Panc1 (cell line): ENCODE data around the gene PTPRF.

ENCODE experiments used
- POLR2AphosphoS5 ChIP-seq: IDR thresholded peaks from 2 replicates; pipeline ENCODE4 v1.6.1; 2012; ENCODE audit warnings: mild to moderate bottlenecking, low read depth, low read length, moderate library complexity
- SIN3A ChIP-seq: IDR thresholded peaks from 2 replicates; pipeline ENCODE4 v1.6.1; 2012; ENCODE audit warnings: low read depth, mild to moderate bottlenecking, low read length, moderate library complexity, borderline replicate concordance; ENCODE audit not compliant: insufficient read depth
- TCF7L2 ChIP-seq: IDR thresholded peaks from 2 replicates; pipeline ENCODE4 v1.6.1; 2011; ENCODE audit warnings: mild to moderate bottlenecking, low read depth, low read length, inconsistent platforms
- TF ChIP-seq, protein P1 (sequence below): fragments of 450-650 bp; IDR thresholded peaks from 2 replicates; pipeline ENCODE4 v1.5.1; 2017; ENCODE audit warnings: mild to moderate bottlenecking
- TF ChIP-seq, protein P2 (sequence below), 2 experiments: IDR thresholded peaks; 2 replicates each; pipeline ENCODE4 v1.6.1; 2011 to 2012; ENCODE audit warnings: low read depth in 2 of 2, control low read depth in 1 of 2, low read length in 1 of 2, mild to moderate bottlenecking in 1 of 2, moderate library complexity in 1 of 2; ENCODE audit not compliant: insufficient read depth in 1 of 2

DNA sequence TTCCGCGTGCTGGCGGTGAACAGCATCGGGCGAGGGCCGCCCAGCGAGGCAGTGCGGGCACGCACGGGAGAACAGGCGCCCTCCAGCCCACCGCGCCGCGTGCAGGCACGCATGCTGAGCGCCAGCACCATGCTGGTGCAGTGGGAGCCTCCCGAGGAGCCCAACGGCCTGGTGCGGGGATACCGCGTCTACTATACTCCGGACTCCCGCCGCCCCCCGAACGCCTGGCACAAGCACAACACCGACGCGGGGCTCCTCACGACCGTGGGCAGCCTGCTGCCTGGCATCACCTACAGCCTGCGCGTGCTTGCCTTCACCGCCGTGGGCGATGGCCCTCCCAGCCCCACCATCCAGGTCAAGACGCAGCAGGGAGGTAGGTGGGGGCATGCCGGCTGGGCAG is 60.5 kb downstream of the PTPRF start:
- TF ChIP-seq, protein P1, sequence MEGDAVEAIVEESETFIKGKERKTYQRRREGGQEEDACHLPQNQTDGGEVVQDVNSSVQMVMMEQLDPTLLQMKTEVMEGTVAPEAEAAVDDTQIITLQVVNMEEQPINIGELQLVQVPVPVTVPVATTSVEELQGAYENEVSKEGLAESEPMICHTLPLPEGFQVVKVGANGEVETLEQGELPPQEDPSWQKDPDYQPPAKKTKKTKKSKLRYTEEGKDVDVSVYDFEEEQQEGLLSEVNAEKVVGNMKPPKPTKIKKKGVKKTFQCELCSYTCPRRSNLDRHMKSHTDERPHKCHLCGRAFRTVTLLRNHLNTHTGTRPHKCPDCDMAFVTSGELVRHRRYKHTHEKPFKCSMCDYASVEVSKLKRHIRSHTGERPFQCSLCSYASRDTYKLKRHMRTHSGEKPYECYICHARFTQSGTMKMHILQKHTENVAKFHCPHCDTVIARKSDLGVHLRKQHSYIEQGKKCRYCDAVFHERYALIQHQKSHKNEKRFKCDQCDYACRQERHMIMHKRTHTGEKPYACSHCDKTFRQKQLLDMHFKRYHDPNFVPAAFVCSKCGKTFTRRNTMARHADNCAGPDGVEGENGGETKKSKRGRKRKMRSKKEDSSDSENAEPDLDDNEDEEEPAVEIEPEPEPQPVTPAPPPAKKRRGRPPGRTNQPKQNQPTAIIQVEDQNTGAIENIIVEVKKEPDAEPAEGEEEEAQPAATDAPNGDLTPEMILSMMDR = no peak
- TF ChIP-seq POLR2AphosphoS5 (no peak), TCF7L2 (no peak), SIN3A (no peak)
- TF ChIP-seq, protein P2, sequence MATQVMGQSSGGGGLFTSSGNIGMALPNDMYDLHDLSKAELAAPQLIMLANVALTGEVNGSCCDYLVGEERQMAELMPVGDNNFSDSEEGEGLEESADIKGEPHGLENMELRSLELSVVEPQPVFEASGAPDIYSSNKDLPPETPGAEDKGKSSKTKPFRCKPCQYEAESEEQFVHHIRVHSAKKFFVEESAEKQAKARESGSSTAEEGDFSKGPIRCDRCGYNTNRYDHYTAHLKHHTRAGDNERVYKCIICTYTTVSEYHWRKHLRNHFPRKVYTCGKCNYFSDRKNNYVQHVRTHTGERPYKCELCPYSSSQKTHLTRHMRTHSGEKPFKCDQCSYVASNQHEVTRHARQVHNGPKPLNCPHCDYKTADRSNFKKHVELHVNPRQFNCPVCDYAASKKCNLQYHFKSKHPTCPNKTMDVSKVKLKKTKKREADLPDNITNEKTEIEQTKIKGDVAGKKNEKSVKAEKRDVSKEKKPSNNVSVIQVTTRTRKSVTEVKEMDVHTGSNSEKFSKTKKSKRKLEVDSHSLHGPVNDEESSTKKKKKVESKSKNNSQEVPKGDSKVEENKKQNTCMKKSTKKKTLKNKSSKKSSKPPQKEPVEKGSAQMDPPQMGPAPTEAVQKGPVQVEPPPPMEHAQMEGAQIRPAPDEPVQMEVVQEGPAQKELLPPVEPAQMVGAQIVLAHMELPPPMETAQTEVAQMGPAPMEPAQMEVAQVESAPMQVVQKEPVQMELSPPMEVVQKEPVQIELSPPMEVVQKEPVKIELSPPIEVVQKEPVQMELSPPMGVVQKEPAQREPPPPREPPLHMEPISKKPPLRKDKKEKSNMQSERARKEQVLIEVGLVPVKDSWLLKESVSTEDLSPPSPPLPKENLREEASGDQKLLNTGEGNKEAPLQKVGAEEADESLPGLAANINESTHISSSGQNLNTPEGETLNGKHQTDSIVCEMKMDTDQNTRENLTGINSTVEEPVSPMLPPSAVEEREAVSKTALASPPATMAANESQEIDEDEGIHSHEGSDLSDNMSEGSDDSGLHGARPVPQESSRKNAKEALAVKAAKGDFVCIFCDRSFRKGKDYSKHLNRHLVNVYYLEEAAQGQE (IDR thresholded peaks at IDR 0.05; ENCODE audit: insufficient read depth in 1 of 2, low read depth in 2 of 2, low read length in 1 of 2) = no peak
